Keratinocyte (primary cell): ENCODE measurements around the gene CHRD.

Experiments used
- CTCF ChIP-seq, 3 experiments: IDR thresholded peaks in 1 of 3; conservative IDR thresholded peaks in 1 of 3; optimal IDR thresholded peaks in 1 of 3; 2 replicates in 2 of 3; 3 replicates in 1 of 3; pipeline versions ENCODE3 to v1.5.1; 2011; ENCODE audit warnings: low read length in 3 of 3, mild to moderate bottlenecking in 3 of 3, moderate library complexity in 2 of 3, control low read depth in 1 of 3, inconsistent platforms in 1 of 3; ENCODE audit not compliant: insufficient read depth in 2 of 3; ENCODE audit errors: extremely low read depth in 1 of 3
- EZH2 ChIP-seq: IDR thresholded peaks from one replicate; pipeline ENCODE4 v1.6.1; 2012; ENCODE audit warnings: inconsistent platforms, mild to moderate bottlenecking, low read length, moderate library complexity

- TF ChIP-seq CTCF (optimal IDR thresholded peaks at IDR 0.05 in 1 of 3, IDR thresholded peaks at IDR 0.05 in 1 of 3, conservative IDR thresholded peaks at IDR 0.05 in 1 of 3; ENCODE audit: extremely low read depth in 1 of 3, insufficient read depth in 2 of 3, low read length in 3 of 3) (no peak), EZH2 (no peak)
Observed at GRCh38 chr3:184346480-184347190, 33.2 kb upstream of the CHRD start.
